NCI-H2081 (cell line): Measurements from ENCODE around the gene RPTOR.

Experiments used
- DNase-seq, 2 experiments: peaks; one replicate each; lab custom pipeline; 2025; lab: John Stamatoyannopoulos, UW

Gene RPTOR

GRCh38 chr17:80766290-80766855 is 221.7 kb downstream of the RPTOR start:
- no peak for DNase-seq

- DNase-seq = no peak
Observed at GRCh38 chr17:80768389-80768788, 223.8 kb downstream of the RPTOR start.

DNA sequence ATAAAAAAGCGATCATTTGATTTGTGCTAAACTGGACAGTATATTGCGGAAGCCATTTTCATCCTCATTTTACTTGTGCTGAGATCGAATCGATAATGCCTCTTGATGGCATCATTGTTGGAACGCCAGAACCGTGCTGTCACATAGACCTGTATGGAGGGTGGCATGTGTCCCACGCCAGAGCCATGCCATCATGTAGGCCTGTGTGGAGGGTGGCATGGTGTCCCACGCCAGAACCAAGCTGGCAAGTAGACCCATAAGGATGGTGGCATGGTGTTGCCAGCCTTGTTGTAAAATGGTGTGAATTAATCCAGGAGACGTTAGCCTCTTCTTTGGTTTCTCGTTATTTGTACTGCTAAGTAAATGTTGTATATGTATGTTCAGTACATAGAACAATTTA is 224.3 kb downstream of the RPTOR start:
- no peak for DNase-seq

GRCh38 chr17:80769516-80769915 is 224.9 kb downstream of the RPTOR start:
- no peak for DNase-seq

DNA sequence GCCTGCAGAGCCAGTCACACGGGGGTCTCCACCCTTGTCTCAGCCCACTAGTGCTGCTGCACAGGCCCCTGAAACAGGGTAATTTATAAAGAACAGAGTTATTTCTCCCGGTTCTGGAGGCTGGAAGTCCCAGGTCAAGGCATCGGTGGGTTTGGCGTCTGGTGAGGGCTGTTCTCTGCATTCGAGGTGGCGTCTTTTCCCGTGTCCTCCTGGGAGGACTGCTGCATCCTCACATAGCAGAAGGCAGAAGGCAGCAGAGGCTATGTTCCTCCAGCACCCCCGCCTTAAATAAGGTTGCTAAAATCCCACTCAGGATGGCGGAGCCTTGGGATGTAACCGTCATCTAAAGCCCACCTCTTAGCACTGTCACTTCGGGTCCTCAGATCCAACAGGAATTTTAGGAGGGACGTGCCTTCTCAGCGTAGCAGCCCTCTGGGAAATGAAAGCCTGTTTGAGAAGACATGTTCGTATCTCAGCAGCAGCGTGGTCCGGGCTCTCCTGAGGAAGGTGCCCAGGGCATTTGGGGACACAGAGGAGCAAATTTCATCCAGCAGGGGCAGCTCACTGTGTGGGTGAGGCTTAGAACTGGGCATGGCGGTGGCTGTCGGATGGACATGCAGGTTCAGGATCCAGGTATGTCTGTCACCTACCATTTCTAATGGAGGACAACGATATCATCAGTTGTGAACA is 225.4 kb downstream of the RPTOR start:
- DNase-seq = no peak

- DNase-seq = no peak
Observed at GRCh38 chr17:80770881-80771611, 226.4 kb downstream of the RPTOR start.

DNA sequence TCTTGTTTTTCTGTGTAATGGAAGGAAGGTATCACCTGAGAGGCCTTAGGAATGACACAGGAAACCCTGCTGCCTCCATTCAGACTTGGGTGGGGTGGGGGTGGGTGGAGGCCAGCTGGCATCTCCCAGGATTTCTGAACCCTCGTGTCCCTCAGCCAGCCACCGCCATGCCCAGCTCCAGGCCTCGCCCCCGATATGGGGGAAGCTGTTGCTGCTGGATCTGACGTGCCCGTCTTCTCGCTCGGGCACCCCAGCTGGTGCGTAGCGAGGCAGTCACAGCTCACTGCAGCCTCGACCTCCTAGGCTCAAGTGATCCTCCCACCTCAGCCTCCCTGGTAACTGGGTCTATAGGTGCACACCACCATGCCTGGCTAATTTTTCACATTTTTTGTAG is 227.0 kb downstream of the RPTOR start:
- DNase-seq = no peak

GRCh38 chr17:80772906-80773242 is 228.2 kb downstream of the RPTOR start:
- DNase-seq = no peak

- peak; percentile 66 for DNase-seq
Observed at GRCh38 chr17:80773243-80773991, 228.8 kb downstream of the RPTOR start.

DNA sequence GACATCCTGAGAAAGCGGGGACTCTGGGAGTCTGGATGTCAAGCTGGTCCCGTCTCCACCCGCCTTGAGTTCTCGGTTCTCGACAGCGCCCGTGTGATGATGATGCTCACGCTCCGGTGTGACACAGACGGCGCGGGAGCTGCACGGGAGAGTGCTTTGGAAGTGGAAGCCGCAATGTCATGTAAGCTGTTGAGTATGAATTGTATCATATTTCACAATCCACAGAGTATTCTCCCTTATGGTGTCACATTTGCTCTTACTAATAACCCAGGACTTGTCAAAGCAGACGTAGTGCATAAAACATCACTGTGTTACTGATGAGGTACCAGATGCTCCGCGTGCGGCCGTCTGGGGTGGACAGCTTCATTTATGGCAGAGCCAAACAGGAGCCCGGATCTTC is 229.5 kb downstream of the RPTOR start:
- DNase-seq = no peak

- DNase-seq = peak in 1 of 2 experiments; percentile 85
Observed at GRCh38 chr17:80774643-80775281, 230.1 kb downstream of the RPTOR start.

GRCh38 chr17:80775863-80776262 is 231.2 kb downstream of the RPTOR start:
- DNase-seq = no peak

- DNase-seq = no peak
Observed at GRCh38 chr17:80777274-80777673, 232.6 kb downstream of the RPTOR start.

GRCh38 chr17:80778716-80779115 is 234.1 kb downstream of the RPTOR start:
- no peak for DNase-seq

- DNase-seq = no peak
Observed at GRCh38 chr17:80779336-80779735, 234.7 kb downstream of the RPTOR start.

GRCh38 chr17:80779961-80780380 is 235.3 kb downstream of the RPTOR start:
- no peak for DNase-seq

DNA sequence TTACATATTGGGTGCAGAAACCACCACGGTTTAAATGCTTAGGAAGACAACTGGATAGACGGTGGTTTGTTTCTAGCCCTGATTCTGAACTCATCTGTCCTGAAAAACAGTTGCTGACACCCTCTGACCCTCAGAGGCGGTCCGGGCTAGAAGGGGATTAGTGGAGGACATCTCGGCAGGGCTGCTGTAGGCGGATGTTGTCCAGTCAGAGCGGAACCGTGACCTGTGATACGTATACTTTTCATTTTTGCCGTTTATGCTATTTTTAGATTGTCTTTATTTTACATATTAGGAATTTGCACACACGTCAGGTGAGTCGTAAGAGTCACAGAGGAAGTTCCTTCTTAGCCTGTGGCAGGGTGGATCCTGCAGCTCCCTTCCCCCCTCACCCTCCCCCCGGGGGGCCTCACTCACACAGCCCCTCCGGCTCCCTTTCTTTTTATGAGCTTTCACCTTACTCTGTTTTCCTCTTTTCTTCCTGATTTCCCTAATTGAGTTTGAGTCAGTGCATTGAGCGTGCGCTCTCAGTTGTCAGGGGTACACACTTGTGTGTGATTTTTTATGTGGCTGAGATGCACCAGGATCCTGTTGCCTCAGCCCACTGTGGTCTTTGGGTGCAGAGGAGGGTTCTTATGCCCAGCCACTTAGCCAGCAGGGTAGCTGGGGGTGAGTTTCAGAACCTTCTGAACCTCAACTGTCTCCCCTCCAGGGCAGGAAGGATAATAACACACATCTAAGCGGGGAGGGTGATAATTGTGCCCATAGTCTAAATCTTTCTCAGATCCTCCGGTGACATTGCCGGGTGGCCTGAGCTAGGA is 236.0 kb downstream of the RPTOR start:
- no peak for DNase-seq

GRCh38 chr17:80781211-80781610 is 236.6 kb downstream of the RPTOR start:
- no peak for DNase-seq

- DNase-seq = no peak
Observed at GRCh38 chr17:80781807-80782277, 237.2 kb downstream of the RPTOR start.

DNA sequence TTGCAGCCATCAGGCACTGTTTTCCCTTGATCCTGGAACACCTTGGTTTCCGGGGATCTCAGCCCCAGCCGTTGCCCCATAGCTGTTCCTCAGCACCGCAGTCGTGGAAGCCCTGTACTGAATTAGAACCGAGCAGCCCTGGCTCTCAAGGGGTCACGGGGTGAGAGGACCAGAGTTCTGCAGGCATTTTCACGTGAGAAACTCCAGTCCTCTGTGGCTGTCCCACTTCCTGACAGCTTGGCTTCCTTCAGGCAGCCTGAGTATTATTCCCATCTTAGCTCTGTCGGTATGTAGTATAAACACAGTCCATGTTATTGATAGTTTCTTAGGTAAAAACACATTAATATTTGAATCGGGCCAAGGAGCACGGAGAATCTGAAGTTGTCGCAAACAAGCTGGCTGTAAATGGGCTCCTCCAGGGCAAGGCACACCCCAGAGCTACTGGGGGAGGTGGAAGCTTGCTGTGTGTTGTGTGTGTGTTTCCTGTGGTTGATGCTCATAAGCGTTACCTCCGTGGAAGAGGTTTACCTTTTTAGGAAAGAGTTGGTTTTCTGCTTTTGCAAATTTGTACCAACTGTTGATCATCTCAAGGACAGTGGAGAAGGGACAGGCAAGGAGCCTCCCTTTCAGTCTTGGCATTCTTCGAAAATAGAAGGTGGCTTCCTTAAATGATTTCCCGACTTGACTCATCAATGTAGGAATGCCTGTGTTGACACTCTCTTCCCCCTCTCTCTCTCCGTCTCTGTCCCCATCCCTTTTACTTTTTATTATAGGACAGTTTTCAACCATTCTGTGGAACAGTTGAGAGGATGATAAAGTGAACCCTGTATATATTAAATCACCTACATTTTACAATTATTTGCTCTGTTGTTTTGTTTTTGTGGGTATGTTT is 238.1 kb downstream of the RPTOR start:
- DNase-seq = no peak
